ENCODE data around the gene BCL11A. TPM values are rescaled to one million over a fixed set of nuclear protein-coding genes. Genes with fewer than 3 reads are reported as not detected.

BCL11A gene
- total RNA-seq, 1 experiment from 2014 or later, result 0.33 TPM

GRCh38 chr2:60498816-60499429, 54.5 kb downstream of the BCL11A start:
- no peak for DNase-seq (ENCODE audit: low read depth, low spot score)
- in situ Hi-C loops (cut with HindIII; ENCODE audit: low pct_unique_long_range_greater_than_20kb, low sequenced_read_pairs), result no loop called here
- Histone ChIP-seq H3K27ac (ENCODE audit: low read length) (no peak overlapping the region), H3K4me3 (ENCODE audit: low read depth in 2 of 2, low read length in 2 of 2) (no peak overlapping the region), H3K36me3 (ENCODE audit: control insufficient read depth, insufficient read depth, low read length) (no peaks in the 10 kb centered on the region), H3K27me3 (ENCODE audit: control insufficient read depth, insufficient read depth, low read length) (no peaks in the 10 kb centered on the region; the same call in 1 of the 2 replicates), H3K9me3 (ENCODE audit: control insufficient read depth, insufficient read depth, low read depth, low read length) (no peaks in the 10 kb centered on the region), H3K4me1 (ENCODE audit: control insufficient read depth, insufficient read depth, low read length) (no peaks in the 10 kb centered on the region)
- CTCF ChIA-PET, result no interaction called here
- BruUV-seq (replicated peaks), result no TSS peak
- no peak for TF ChIP-seq CTCF (IDR thresholded peaks at IDR 0.05)
- TF ChIP-seq POLR2AphosphoS5 (IDR thresholded peaks at IDR 0.05; ENCODE audit: low read depth, low read length), result no peak
- no peak for TF ChIP-seq TCF7L2 (IDR thresholded peaks at IDR 0.05; ENCODE audit: low read depth, low read length)
- no peak for TF ChIP-seq SIN3A (IDR thresholded peaks at IDR 0.05; ENCODE audit: borderline replicate concordance, insufficient read depth, low read depth, low read length)
- no peak for TF ChIP-seq REST (IDR thresholded peaks at IDR 0.05; ENCODE audit: insufficient read depth in 1 of 2, low read depth in 2 of 2, low read length in 1 of 2)
- intact Hi-C loops (cut with micrococcal nuclease; ENCODE audit: unreplicated experiment), result no loop called here
- POLR2A ChIA-PET, result interaction anchor here (0.6 kb wide), 1 partner anchor 42 kb away, joined by 3 read pairs; no protein-coding TSS in a partner anchor
- no peak for ATAC-seq

GRCh38 chr2:60498127-60498815, 55.2 kb downstream of the BCL11A start:
- CTCF ChIA-PET, result no interaction called here
- TF ChIP-seq TCF7L2 (IDR thresholded peaks at IDR 0.05; ENCODE audit: low read depth, low read length), result no peak
- TF ChIP-seq SIN3A (IDR thresholded peaks at IDR 0.05; ENCODE audit: borderline replicate concordance, insufficient read depth, low read depth, low read length), result no peak
- TF ChIP-seq POLR2AphosphoS5 (IDR thresholded peaks at IDR 0.05; ENCODE audit: low read depth, low read length), result no peak
- TF ChIP-seq CTCF (IDR thresholded peaks at IDR 0.05), result no peak
- no peak for TF ChIP-seq REST (IDR thresholded peaks at IDR 0.05; ENCODE audit: insufficient read depth in 1 of 2, low read depth in 2 of 2, low read length in 1 of 2)

More at GRCh38 chr2:60498127-60498815, 55.2 kb downstream of the BCL11A start:
- Histone ChIP-seq H3K9me3 (ENCODE audit: control insufficient read depth, insufficient read depth, low read depth, low read length) (no peaks in the 10 kb centered on the region), H3K27ac (ENCODE audit: low read length) (no peak overlapping the region), H3K36me3 (ENCODE audit: control insufficient read depth, insufficient read depth, low read length) (no peaks in the 10 kb centered on the region), H3K4me3 (ENCODE audit: low read depth in 2 of 2, low read length in 2 of 2) (no peak overlapping the region), H3K27me3 (ENCODE audit: control insufficient read depth, insufficient read depth, low read length) (no peaks in the 10 kb centered on the region; the same call in 1 of the 2 replicates), H3K4me1 (ENCODE audit: control insufficient read depth, insufficient read depth, low read length) (no peaks in the 10 kb centered on the region)
- no peak for DNase-seq (ENCODE audit: low read depth, low spot score)
- POLR2A ChIA-PET, result no interaction called here
- intact Hi-C loops (cut with micrococcal nuclease; ENCODE audit: unreplicated experiment), result no loop called here
- in situ Hi-C loops (cut with HindIII; ENCODE audit: low pct_unique_long_range_greater_than_20kb, low sequenced_read_pairs), result no loop called here
- BruUV-seq (replicated peaks), result no TSS peak
- no peak for ATAC-seq
